BJ (cell line): ENCODE data around the gene KLHL29. TPM values are rescaled to one million over a fixed set of nuclear protein-coding genes. Genes with fewer than 3 reads are reported as not detected.

Experiments
- CTCF ChIA-PET: fragments of 350-600 bp; formaldehyde crosslinking; extraction: SDS; loops from one replicate; lab custom pipeline; 2021; ENCODE audit warnings: antibody characterized with exemption, inconsistent platforms; lab: Yijun Ruan, JAX
- POLR2A ChIA-PET: fragments of 300-600 bp; sonication (Branson Sonifier 250); formaldehyde crosslinking; extraction: SDS; loops from one replicate; lab custom pipeline; 2021; ENCODE audit warnings: antibody characterized with exemption; lab: Charles Lee
- DNase-seq: peaks from one replicate; pipeline ENCODE4 v3.0.0-alpha.2; 2011; ENCODE audit warnings: low read depth
- H3K27me3 ChIP-seq: 2 replicates; pipeline ENCODE4 v1.6.0; 2011; ENCODE audit warnings: low read length; ENCODE audit not compliant: control insufficient read depth, insufficient read depth
- H3K36me3 ChIP-seq: 2 replicates; pipeline ENCODE4 v1.5.1; 2011; ENCODE audit warnings: low read length; ENCODE audit not compliant: control insufficient read depth, insufficient read depth
- H3K4me3 ChIP-seq: 2 replicates; pipeline ENCODE4 v1.5.1; 2011; ENCODE audit warnings: low read depth, mild to moderate bottlenecking, control low read depth, low read length
- CTCF ChIP-seq: IDR thresholded peaks from 2 replicates; pipeline ENCODE4 v1.5.1; 2011; ENCODE audit warnings: low read depth, mild to moderate bottlenecking, control low read depth, inconsistent platforms, low read length, moderate library complexity; ENCODE audit not compliant: insufficient read depth
- polyA plus RNA-seq: library from polyadenylated mRNA; depleted of rRNA; stranded (reverse); fragments of >200 nt; gene quantifications from 2 replicates; pipeline ENCODE4 v1.2.3, GENCODE V29; 2011

The KLHL29 gene
- polyA plus RNA-seq, 1 experiment: 10.0 TPM

DNA sequence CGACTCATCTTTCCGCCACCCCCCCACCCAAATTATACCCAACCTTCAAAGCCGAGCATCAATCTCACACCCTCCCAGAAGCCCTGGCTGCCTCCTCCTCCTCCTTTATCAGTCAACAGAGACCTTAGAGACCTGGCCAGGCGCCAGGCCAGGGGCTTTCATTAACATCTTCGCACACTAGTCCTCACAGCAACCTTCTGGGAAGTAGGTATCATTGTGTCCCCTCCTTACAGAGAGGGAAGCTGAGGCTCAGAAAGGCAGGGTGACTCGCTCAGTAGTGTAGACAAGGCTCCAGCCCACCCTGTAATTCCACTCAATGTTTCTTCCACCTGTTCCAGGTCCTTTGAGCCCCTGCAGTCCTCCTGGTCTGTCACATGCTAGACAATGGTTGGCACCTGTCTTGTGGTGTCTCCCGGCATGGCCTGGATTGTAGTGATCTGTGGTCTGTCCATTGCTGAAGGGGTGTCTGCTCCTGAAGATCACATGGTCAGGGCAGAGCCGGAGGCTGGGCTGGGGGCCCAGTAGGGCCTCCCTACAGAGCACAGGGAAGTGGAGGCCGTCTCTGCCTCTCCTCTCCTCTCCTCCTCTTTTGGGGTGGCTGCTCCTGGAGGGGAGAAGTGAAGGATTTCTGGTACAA lies 36.0 kb downstream of the KLHL29 start:
- POLR2A ChIA-PET: no interaction called here
- TF ChIP-seq CTCF: no peak
- H3K27me3 ChIP-seq: no peaks in the 10 kb centered on the region
- H3K36me3 ChIP-seq: no peaks in the 10 kb centered on the region
- CTCF ChIA-PET: no interaction called here
- H3K4me3 ChIP-seq: no peak overlapping the region
- no peak for DNase-seq

- DNase-seq: no peak
- CTCF ChIA-PET: no interaction called here
- Histone ChIP-seq H3K36me3 (no peaks in the 10 kb centered on the region), H3K4me3 (no peak overlapping the region), H3K27me3 (no peaks in the 10 kb centered on the region)
- POLR2A ChIA-PET: no interaction called here
- TF ChIP-seq CTCF: no peak
Measured at GRCh38 chr2:23422089-23423061, 37.4 kb downstream of the KLHL29 start.

- no peak for TF ChIP-seq CTCF
- Histone ChIP-seq H3K36me3 (no peaks in the 10 kb centered on the region), H3K4me3 (no peak overlapping the region), H3K27me3 (no peaks in the 10 kb centered on the region)
- ChIA-PET CTCF (no interaction called here), POLR2A (no interaction called here)
- DNase-seq: no peak
Measured at GRCh38 chr2:23423062-23423872, 38.3 kb downstream of the KLHL29 start.

- no peak for TF ChIP-seq CTCF
- ChIA-PET POLR2A (no interaction called here), CTCF (no interaction called here)
- Histone ChIP-seq H3K27me3 (no peaks in the 10 kb centered on the region), H3K36me3 (no peaks in the 10 kb centered on the region), H3K4me3 (no peak overlapping the region)
- no peak for DNase-seq
Measured at GRCh38 chr2:23423873-23424680, 39.1 kb downstream of the KLHL29 start.
